ENCODE data around the gene CACNA2D4.

The CACNA2D4 gene

GRCh38 chr12:1917172-1918070 lies 1.0 kb downstream of the CACNA2D4 start:
- no peak for DNase-seq

GRCh38 chr12:1916371-1917171 lies 1.9 kb downstream of the CACNA2D4 start:
- no peak for DNase-seq

GRCh38 chr12:1915082-1915968 lies 3.1 kb downstream of the CACNA2D4 start:
- no peak for DNase-seq

GRCh38 chr12:1914114-1914911 lies 4.1 kb downstream of the CACNA2D4 start:
- DNase-seq, result no peak

- no peak for DNase-seq
Observed at GRCh38 chr12:1913377-1914113, 4.9 kb downstream of the CACNA2D4 start.

- DNase-seq, result no peak
Observed at GRCh38 chr12:1912580-1913376, 5.7 kb downstream of the CACNA2D4 start.

- no peak for DNase-seq
Observed at GRCh38 chr12:1911598-1912575, 6.6 kb downstream of the CACNA2D4 start.

- DNase-seq, result no peak
Observed at GRCh38 chr12:1910468-1910867, 8.0 kb downstream of the CACNA2D4 start.

GRCh38 chr12:1908758-1909157 lies 9.7 kb downstream of the CACNA2D4 start:
- DNase-seq, result no peak

- DNase-seq, result no peak
Observed at GRCh38 chr12:1907652-1908611, 10.5 kb downstream of the CACNA2D4 start.

- no peak for DNase-seq
Observed at GRCh38 chr12:1906579-1906978, 11.9 kb downstream of the CACNA2D4 start.

GRCh38 chr12:1904875-1905274 lies 13.6 kb downstream of the CACNA2D4 start:
- no peak for DNase-seq

- no peak for DNase-seq
Observed at GRCh38 chr12:1896964-1897363, 21.5 kb downstream of the CACNA2D4 start.

- no peak for DNase-seq
Observed at GRCh38 chr12:1890810-1891209, 27.6 kb downstream of the CACNA2D4 start.

- no peak for DNase-seq
Observed at GRCh38 chr12:1890119-1890703, 28.2 kb downstream of the CACNA2D4 start.

- DNase-seq, result no peak
Observed at GRCh38 chr12:1888923-1889322, 29.5 kb downstream of the CACNA2D4 start.

- no peak for DNase-seq
Observed at GRCh38 chr12:1886396-1887008, 31.9 kb downstream of the CACNA2D4 start.

Data from SIG-M5 (cell line).